ENCODE data around the gene ZDHHC11B.
"Not testable (repeated sequence)": the region's sequence is repeated elsewhere in the genome, so short reads cannot be mapped to it uniquely, and the experiment has no call there.

- not testable (repeated sequence) for TF ChIP-seq EZH2 (IDR thresholded peaks at IDR 0.05; ENCODE audit: insufficient read depth, poor library complexity, severe bottlenecking); EZH2phosphoT487 (IDR thresholded peaks at IDR 0.05; ENCODE audit: insufficient read depth, low read depth)
These were observed 89.1 kb downstream of the ZDHHC11B start for GRCh38 chr5:695475-695874.
